ENCODE results near the gene FANCI.

FANCI gene

DNA sequence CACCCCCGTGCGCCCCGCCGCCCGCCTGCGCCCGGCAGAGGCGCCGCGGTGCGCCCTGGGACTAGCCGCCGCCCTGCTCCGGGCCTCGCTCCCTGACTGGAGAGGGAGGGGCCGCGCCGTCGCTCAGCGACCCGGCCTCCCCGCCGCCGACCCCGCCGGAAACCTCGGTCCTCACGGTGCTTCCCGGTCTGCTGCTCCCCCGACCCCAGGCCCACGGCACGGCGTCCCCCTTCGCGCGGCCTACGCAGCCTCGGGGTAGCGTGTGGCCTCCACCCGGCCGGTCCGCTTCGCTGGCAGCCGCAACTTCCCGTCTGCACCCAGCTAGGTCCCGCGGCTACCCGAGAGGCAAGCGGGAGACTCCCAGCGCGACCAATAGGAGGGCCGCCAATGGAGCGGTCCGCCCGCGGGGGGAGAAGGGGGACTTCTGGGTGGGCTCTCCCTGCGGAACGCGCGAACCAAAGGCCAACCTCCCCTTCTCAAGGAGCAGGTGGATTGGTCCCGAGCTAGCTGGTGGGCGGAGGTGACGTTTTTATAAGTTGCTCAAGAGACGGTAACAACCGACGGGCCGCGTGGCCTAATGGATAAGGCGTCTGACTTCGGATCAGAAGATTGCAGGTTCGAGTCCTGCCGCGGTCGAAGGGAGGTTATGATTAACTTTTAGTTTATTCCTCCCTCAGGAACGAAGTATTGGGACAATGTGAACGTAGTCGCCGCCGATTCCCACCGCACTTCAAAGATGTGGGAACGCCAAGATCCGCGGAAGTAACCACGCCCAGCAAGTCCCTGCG lies 90.9 kb downstream of the FANCI start, which contains the start of gene POLG:
POLG (minus strand) TSS at position 315 of the 788 bp plus-strand sequence. CDS start 1,070 bp downstream, outside the sequence.
- DNase-seq = peak; percentile 100

DNA sequence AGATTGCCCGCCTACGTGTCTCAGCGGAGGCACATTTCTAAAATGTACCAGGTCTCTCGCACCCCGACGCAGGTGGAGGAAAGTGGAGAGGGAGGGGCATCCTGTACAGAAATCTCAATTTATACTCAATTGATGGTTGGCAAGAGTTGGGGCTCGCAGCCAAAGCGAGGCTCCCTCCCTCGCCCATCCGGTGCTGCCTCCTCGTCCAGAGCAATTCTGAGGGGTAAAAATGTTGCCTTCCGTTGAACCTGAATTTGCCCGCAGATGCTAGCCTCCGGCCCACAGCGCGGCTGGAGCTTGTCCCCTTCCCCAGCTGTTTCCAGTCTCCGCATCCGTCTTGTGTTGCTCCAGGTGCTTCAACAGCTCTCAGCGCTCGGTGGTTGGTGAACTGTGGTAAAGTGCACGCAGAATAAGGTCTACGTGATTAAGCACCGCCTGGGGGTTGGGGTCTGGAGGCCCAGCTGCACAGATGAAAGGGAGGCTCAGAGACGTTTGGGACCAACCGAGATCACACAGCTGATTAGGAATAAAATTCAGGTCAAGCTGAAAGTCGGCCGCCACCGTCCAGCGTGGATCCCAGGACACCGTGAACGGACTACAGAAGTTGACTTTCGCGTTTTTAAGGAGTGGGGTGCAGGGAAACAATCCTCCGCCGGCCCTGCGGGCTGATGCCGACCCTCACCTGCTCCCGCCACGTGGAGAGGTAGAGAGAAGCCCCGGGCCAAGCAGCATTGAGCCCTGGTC lies 91.7 kb downstream of the FANCI start:
- peak; percentile 79 for DNase-seq

DNA sequence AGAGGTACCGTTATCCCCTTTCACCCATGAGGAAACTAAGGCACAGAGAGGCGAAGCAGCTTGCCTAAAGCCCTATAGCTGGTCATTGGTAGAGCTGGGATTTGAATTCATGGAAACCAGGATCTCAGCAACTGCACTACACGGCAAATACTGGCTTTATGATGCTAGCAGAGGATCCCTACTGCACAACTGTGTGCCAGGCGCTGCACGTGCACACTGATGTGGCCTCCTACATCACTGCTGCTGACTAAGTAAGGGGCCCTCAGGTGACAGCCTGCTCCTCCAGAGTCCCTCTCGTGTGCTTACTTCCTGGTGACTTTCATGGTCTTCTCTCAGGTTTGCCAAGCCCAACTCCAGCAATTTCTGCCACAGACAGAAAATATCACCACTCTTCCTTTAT lies 94.3 kb downstream of the FANCI start:
- no peak for DNase-seq

DNA sequence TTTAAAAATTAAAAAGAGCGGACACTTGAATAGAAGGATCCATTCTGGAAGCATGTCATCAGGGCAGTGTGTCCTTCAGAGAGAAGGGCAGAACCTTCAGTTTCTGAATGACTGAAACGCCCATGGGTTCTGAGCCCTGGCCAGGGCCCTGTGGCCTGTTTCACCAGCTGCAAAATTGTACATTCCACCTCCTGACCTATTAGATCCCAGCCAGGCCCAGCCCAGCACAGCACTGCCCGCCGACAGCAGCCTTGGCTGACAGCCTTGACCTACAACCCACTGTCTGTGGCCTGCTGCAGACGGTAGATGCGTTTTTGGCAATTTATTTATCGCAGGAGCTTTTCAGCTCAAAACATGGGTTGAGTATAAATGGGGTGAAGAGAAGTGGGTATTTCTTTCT lies 96.8 kb downstream of the FANCI start:
- DNase-seq = no peak

DNA sequence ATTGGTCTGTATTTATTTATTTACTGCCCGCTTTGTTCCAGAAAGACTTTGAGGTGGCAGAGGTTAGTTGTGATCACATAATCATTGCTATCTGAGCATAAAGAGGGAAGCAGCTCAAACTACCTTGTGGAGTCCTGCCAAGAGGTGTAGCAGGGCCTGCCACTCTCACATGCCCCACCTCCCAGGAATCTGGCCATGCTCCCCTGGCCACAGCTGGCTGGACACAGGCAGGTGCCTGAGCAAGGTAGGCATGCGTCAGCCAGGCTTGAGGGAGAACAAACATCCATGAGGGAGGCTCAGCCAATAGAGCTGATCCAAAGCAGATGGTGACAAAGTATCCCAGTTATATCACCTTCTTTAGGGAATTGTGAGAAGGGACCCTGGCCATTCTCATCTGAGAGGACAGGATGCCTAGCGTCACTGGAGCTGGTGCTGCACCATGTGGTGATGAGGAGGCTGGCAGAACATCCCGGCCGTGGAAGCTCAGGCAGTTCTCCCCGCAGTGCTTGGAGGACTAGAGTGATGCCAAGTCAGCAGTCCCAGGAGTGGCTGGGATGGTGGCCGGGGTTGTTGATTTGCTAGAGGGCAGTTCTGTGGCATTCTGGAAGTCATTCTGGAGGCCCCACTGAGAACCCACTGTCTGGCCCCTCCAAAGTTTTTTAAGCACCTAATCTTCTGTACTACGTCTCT lies 97.7 kb downstream of the FANCI start:
- no peak for DNase-seq

DNA sequence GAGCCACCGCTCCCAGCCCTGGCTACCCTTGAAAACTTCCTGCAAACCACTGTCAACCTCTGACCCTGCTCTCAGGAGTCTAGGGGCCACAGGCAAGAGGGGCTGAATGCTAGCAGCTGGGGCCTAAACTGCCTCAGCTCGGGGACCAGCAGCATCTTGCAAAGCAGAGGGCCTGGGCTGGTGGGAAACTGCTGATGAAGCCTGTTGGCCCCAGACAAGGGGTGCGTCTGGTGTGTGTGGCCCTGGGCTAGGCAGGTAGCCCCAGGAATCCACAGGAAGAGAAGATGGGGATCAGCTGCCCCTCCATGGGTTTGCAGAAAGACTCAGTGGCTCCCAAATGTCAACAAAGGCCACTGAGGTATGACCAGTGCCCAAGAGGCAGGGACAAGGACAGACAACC lies 99.1 kb downstream of the FANCI start:
- DNase-seq = no peak

DNA sequence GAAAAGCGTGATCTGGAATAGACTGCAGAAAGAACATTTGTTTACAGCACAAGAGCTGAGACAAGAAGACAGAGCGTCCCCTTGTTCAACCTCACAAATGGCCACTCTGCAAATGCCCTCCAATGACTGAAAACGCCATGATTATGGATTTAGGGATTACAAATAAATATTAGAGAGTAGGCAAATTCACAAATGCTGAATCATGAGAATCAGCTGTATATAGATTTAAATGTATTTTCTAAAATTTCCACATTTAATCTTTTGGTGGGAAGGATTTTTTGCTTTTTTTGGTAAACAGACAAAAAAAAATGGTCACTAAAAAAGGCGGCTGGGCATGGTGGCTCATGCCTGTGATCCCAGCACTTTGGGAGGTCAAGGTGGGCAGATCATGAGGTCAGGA lies 101.5 kb downstream of the FANCI start:
- DNase-seq = no peak

DNA sequence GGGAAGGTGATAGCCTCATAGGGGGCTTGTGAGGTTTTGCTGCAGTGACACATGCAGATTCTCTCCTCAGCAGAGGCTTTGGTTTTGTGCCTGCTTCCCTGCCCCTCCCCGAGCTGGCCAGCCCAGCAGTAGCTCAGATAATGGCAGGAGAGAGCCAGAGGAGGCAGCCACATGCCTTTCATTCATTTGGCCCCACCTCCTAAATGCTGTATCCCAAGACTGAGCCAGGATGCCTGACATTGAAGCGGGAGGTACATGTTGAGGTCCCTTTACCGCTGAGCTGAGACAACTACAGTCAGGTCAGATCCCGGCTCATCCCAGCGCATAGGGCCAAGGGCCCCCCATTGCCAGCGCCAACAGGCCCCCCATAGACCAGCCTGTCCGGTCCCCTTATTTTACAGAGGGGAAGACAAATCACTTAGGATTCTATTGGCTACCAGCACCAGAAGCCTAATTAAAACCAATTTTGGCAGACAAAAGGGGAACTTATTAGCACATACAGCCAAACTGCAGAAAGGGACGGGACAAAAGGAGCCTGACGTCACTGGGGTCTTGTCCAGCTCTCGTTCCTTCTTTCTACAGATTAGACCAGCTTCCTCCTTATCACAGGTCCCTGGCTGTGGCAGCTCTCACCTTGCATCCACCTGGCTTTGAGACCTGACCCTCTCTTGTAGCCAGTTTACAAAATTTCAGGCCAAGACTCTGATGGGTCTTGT lies 102.9 kb downstream of the FANCI start:
- DNase-seq = no peak

DNA sequence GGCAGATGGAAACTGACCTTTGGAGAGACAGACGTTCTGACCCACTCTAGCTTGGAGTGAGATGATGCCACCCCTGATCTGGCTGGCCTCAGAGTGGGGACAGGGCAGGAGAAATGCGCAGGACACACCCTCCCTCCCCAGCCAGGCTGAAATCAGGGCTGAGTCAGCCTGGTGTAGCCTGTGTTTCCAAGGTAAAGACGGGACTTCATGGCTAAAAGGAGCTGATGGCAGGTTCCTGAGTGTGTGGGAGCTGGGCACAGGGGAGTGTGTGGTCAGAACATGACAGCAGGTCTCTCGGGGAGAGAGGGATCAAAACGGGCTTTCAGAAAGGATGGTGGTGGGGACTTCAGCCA lies 105.4 kb downstream of the FANCI start:
- no peak for DNase-seq

DNA sequence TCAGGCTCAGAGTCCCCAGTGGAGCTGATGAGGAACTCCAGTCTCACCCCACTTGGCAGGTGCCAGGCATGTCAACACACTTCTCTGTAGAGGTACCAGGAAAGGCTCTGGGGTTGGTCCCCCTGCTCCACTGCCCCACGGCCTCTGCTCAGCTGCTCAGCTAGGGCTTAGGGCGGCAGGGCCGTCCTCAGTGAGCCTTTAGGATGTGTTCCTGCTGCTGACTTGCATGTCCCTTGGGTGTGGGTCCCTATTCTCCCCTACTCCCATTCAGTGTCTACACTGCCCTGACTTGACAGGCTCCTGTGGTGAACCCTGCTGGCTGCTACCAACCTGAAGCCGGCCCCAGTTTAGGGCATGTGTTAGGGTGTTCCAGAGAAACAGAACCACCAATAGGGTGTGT lies 108.7 kb downstream of the FANCI start:
- no peak for DNase-seq

DNA sequence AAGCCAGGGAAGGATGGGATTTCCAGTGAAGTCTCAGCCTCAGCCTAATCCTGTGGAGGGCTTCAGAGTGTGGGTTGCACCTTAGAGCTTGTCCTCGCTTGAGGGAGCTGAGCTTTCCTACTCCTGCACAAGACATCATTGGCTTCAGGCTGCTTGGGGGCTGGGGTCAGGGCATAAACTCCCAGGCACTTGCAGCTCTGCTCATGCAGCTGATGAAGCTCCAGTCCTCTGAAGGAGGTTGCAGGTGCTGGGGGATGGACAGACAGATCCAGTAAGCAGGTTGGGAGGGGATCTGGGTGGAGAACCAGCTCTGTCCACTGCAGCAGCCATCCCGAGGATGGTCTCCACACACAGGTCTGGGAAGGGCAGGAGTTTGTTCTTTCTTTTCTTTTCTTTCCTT lies 110.2 kb downstream of the FANCI start:
- no peak for DNase-seq

DNA sequence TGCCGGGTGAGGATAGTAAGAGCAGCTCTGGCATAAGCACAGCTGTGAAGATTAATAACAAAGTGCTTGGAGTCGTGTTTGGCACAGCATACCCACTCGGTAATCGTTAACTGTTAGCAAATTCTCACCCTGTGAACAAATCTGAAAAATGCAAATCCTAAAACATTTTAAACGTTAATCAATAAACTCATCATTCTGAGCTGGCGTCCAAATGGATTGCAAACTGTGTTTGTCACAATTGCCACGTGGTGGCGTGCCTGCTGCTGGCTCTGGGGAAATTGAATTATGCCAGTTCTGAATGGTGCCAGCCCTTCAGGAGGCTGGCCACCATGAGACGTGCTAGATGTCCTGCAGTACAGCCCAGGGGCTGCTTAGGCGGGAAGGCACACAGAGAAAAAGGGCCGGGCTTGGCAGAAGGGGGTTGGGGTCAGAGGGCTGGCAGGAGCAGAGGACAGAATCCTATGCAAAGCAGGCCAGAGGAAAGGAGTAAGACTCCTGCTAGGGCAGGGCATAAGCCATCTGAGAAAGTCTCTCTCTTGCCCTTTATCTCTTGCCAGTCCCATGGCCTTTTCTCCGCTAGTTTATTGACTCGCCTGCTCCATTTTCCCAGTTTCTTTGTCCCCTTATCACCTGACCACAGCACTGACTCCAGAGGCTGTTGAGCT lies 113.0 kb downstream of the FANCI start:
- DNase-seq = peak; percentile 26

DNA sequence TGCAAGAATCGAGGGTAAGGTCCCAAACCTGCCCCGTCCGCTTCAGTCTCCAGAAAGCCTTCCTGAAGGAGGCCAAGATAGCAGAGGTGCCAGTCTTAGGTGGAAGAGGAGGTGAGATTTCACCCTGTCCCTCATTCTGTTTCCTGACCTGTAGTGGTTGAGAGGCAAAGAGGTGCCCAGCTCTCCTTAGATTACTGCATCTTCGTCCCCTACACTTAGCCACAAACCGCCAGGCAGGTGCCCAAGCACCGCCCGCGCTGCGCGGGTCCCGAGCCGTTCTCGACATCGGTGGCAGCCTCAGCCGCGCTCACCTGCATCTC lies 114.6 kb downstream of the FANCI start:
- DNase-seq = no peak

DNA sequence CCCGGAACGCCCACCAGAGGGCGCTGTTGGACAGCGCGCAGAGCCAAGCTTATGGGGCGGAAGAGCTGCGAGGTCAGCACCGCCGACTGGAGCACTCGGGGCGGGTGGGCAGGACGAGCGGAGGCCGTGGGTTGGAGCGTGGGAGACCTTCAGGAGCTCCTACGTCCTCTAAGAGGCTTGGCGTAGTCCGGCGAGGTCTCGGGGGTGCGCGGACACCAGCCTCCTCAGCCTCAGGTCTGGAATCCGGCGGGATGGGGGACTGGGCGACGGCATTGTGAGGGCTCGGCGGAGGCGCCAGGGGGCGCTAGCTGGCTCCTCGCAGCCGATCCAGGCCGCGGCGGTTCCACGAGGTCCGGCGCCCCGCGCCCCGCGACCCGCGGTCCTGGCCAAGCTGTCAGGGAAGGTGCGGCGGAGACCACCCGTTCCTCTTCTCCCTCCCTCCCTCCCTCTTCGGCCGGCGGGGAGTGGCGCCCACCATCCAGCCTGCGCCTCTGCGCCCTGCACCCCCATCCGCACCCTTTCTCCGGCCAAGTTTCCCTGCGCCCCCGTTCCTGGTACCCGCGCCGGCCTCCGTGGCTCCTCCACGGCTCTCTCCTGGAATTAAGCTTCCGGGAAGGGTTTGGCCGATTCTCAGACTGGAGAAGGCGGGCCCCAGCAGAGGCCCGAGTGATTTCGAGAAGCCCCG lies 115.1 kb downstream of the FANCI start:
- peak; percentile 89 for DNase-seq

DNA sequence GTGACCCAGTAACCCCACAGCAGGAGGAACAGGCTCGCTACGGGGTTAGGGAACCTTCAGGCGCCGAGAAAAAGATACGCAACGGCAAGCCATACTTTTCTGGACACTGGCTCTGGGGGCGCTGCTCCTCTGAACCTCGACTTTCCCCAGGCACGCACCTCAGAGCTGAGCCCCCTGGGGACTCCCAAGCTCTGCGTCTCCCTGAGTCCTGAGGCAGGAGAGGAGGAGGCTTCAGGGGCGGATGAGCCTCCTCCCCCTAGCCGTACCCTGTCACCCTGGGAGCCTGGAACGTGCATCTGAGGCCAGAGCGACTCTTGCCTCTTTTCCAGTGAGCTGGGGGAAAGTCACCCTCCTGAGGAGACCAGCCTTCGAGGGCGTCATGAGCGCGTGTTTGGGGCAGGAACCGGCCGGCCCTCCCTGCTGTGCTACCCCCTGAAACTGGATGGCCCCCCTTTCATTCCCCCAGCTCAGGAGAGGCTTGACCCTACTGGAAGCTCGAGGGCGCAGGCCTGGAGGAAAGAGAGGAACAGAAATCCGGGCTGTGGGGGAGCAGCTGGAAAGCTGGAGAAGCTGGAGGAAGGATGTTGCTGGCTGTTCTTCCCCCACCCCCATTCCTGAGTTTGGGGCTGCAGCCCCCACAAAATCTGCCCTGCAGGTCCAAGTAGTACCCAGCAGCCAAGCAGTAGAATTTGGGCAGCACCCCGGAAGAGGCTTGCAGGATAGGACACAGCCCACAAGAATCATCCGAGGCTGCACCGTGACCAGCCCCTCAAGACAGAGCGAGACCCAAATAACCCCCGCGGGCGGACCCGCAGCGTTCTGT lies 115.9 kb downstream of the FANCI start:
- no peak for DNase-seq

DNA sequence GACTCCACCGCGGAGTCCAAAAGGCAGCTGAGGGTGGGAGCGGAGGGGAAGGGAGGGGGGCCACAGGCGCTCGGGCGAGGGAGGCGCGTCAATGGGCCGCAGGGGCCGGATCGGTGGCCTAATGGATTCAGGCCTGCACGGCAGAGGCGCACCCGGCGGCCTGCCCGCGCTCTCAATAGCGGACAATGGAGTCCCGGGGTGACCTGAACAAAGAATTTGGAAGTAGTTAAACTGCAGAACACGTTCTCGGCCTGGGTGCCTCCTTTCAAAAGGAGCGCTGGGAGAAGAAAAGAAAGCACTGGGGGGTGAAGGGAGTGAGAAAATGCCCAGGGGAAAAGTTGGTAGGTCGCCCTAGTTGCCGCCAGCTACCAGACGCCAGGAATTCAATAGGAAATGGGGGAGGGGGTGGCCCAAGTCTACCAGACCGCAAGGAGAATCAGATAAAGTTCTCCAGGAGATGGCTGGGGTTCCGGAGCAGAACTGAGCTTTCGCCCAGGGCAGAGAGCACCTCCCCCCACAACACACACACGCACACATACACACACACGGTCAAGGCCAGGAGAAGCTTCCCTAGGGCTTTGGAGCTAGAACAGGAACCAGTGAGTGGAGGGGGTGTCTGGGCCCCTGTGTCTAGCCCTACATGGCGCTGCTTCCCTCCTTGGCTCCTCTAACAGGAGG lies 116.7 kb downstream of the FANCI start:
- DNase-seq = no peak

DNA sequence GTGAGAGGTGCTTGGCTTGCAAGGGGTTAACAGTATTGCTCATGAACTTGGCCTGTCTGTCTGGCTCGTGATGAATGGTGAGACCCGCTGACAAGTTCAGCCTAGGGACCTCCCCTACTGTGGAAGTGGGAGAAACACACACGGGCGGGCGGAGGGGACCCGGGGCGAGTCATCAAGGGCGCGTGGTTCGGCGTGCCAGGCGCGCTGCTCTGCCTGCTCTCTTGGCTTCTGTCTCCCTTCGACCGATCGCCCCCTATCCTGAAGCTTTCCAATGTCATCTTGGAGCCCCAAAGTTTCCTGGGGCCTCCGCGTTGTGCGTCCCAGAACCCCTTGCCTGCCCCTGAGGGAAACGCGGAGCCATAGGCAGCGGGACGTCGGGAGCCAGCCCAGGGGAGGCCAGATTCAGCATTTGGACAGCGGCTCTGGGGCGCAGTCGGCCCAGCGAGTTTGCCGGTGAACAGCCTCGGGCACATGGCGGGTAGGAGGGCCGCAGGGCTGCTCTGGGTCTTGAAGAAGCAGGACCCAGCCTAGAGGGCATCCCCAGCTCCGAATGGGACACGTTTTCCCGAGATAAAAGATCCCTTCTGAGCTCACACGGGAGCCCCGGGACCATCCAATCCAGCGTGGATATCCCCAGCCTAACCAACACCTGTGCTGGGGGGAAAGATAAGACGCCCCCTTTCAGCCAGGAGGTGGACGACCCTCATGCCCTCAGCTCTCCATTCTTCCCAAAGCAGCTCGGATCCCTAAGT lies 117.8 kb downstream of the FANCI start:
- DNase-seq = peak; percentile 62

DNA sequence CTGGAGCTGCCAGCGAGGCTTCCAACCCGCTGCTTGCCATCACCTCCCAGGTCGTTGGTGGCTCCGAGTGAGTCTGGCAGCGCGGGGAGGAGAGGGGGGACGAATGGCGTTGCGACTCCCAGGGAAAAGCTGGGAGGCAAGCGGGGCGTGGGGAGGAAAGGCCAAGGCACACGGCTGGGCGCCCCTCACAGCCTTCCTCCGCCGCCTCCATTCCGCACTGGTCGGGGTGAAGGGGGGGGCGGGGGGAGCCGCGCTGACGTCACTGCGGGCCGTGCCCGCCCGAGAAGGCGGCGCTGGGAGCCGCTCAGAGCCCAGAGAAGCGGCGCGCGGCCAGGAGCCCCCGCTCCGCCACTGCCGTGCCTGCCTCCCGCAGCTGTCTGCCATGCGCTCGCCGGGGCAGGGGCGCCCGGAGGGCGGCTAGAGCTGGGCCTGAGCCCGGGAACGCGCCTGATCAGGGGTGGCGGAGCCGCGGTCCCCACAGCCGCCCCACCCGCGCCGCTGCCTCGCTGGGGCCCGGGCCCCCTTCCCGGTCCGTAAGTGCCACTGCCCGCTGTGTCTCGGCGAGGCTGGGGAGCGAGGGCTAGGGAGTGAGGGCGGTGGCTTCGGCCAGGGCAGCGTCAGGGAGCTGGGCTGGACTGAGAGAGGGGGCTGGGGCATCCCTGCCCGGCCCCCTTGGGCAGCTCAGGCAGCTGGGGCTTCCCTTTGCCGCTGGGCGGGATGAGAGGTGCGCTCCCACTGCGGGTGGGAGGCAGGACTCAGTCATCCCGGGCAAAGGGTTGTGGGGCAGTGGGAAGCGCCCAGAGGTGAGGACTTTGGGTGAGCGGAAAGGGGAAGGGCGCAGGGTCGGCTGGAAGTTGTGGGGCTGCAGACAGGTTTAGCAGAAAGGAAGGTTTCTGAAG lies 118.7 kb downstream of the FANCI start:
- DNase-seq = peak; percentile 81

DNA sequence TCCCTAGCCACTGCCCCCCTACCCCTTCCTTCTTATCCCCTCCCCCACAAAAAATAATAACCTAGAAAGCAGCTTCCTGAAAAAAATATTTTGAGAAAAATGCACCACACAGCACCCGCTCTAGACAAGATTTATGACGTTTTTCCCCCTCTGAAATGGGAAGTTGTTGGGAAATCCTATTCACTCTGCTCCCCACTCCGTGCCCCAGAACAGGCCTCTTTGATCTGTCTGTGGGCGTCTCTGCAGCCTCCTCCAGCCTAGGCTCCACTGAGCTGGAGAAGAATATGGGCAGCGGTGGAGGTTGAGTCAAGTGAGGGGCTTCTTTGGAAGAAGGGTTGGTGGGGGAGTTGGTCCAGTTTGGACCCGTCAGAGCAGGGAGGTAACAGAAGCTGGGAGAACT lies 119.4 kb downstream of the FANCI start:
- no peak for DNase-seq

Measured in NCI-H2171 treated with DMSO at 0.1 percent for 48 hours (cell line).